ENCODE measurements around the gene RSAD2. TPM values are rescaled to one million over a fixed set of nuclear protein-coding genes. Genes with fewer than 3 reads are reported as not detected.

Gene RSAD2
- total and polyA plus RNA-seq, 9 of the 15 experiments (the other 6 are each of a cell fraction or from before 2014, with no cell fraction given) = 0.15 to 1.4 (median 0.28) TPM

DNA sequence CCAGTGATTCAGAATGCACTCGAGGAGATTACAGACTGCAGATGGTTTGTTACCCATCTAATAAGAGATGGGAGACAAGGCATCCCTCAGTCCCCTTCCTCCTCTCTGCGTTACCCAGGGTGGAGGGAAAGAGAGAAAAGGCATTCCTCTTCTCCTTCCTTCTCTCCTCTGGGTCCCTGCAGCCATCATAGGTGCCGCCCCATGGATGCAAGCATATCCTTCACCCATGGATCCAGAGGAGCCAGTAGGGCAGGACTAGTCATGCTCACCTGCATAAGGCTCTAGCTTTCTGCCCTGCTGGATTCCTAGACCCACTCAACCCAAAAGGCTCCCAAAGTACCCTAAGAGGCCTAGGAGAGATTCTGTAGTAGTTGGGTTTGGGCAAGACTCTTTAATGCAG is 32.3 kb upstream of the RSAD2 start (continued):
- no peak for TF ChIP-seq SRSF7 (optimal IDR thresholded peaks at IDR 0.05; ENCODE audit: low read depth, low read length)
- TF ChIP-seq LEF1 (IDR thresholded peaks at IDR 0.05) = no peak
- TF ChIP-seq, protein P1, sequence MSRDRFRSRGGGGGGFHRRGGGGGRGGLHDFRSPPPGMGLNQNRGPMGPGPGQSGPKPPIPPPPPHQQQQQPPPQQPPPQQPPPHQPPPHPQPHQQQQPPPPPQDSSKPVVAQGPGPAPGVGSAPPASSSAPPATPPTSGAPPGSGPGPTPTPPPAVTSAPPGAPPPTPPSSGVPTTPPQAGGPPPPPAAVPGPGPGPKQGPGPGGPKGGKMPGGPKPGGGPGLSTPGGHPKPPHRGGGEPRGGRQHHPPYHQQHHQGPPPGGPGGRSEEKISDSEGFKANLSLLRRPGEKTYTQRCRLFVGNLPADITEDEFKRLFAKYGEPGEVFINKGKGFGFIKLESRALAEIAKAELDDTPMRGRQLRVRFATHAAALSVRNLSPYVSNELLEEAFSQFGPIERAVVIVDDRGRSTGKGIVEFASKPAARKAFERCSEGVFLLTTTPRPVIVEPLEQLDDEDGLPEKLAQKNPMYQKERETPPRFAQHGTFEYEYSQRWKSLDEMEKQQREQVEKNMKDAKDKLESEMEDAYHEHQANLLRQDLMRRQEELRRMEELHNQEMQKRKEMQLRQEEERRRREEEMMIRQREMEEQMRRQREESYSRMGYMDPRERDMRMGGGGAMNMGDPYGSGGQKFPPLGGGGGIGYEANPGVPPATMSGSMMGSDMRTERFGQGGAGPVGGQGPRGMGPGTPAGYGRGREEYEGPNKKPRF (IDR thresholded peaks at IDR 0.05; ENCODE audit: low read depth, low read length) = no peak
- TF ChIP-seq HSF4 (CRISPR knock-in tag; IDR thresholded peaks at IDR 0.05; ENCODE audit: borderline replicate concordance) = no peak
- no peak for TF ChIP-seq CREB1 (IDR thresholded peaks at IDR 0.05)
- no peak for TF ChIP-seq CREB1 (CRISPR knock-in tag; IDR thresholded peaks at IDR 0.05)
- TF ChIP-seq BDP1 (IDR thresholded peaks at IDR 0.05; ENCODE audit: insufficient read depth, insufficient read length) = no peak
- TF ChIP-seq, protein P2, sequence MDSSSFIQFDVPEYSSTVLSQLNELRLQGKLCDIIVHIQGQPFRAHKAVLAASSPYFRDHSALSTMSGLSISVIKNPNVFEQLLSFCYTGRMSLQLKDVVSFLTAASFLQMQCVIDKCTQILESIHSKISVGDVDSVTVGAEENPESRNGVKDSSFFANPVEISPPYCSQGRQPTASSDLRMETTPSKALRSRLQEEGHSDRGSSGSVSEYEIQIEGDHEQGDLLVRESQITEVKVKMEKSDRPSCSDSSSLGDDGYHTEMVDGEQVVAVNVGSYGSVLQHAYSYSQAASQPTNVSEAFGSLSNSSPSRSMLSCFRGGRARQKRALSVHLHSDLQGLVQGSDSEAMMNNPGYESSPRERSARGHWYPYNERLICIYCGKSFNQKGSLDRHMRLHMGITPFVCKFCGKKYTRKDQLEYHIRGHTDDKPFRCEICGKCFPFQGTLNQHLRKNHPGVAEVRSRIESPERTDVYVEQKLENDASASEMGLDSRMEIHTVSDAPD (CRISPR knock-in tag; IDR thresholded peaks at IDR 0.05) = no peak
- TF ChIP-seq ZNF253 (CRISPR knock-in tag; conservative IDR thresholded peaks at IDR 0.05) = no peak
- TF ChIP-seq RBM15 (IDR thresholded peaks at IDR 0.05; ENCODE audit: insufficient read depth, low read length) = no peak
- TF ChIP-seq SMARCC2 (IDR thresholded peaks at IDR 0.05; ENCODE audit: low read depth) = no peak
- TF ChIP-seq, protein P3, sequence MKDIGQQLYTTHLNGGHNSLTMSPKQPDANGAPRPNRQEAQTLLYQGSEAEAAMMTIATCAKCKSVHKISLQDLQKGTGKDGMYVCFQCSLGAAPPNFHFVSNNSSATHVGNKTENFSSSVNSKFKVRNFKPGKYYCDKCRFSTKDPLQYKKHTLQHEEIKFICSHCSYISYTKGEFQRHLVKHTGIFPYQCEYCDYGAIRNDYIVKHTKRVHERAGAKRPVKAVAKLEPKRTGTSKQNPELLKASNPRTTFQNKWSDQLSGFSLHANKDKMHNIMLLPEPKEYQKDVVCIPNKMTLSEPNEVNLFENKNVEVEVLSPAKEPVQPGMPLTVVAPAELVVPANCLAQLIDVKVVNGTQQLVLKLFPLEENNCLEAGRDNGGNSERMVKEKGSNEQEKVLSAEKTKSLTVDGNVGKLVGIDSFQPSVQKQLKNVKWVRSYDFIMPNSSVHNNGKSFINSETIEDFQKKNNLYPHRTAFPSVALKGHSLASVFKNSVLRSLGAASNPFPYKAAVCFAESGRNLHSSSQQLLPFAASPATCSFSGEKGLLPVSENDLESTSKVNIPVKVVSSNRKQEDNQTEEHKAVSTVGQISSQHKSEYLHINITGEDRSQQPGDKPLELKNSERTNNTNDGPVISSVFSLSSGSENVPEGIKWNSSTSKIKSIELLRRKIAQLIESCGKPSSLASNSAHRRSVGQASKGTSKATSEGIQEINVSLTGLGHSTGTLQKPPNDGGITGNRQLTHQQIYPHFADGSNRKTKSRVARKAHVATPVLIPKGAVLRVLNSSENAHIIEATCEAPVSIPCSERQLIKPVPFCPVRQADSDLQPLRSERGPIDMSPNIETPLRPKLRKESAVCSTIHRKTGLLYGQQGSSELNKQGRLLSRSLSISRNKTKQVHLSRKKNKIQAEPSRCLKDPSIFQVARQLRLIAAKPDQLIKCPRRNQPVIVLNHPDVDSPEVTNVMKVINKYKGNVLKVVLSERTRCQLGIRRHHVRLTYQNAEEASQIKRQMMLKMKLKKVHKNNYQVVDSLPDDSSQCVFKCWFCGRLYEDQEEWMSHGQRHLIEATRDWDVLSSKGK (CRISPR knock-in tag; IDR thresholded peaks at IDR 0.05) = no peak
- TF ChIP-seq, protein P4, sequence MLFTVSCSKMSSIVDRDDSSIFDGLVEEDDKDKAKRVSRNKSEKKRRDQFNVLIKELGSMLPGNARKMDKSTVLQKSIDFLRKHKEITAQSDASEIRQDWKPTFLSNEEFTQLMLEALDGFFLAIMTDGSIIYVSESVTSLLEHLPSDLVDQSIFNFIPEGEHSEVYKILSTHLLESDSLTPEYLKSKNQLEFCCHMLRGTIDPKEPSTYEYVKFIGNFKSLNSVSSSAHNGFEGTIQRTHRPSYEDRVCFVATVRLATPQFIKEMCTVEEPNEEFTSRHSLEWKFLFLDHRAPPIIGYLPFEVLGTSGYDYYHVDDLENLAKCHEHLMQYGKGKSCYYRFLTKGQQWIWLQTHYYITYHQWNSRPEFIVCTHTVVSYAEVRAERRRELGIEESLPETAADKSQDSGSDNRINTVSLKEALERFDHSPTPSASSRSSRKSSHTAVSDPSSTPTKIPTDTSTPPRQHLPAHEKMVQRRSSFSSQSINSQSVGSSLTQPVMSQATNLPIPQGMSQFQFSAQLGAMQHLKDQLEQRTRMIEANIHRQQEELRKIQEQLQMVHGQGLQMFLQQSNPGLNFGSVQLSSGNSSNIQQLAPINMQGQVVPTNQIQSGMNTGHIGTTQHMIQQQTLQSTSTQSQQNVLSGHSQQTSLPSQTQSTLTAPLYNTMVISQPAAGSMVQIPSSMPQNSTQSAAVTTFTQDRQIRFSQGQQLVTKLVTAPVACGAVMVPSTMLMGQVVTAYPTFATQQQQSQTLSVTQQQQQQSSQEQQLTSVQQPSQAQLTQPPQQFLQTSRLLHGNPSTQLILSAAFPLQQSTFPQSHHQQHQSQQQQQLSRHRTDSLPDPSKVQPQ (CRISPR knock-in tag; IDR thresholded peaks at IDR 0.05; ENCODE audit: borderline replicate concordance) = no peak
- TF ChIP-seq, protein P5, sequence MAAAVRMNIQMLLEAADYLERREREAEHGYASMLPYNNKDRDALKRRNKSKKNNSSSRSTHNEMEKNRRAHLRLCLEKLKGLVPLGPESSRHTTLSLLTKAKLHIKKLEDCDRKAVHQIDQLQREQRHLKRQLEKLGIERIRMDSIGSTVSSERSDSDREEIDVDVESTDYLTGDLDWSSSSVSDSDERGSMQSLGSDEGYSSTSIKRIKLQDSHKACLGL (CRISPR knock-in tag; IDR thresholded peaks at IDR 0.05; ENCODE audit: borderline replicate concordance, poor library complexity, severe bottlenecking) = no peak
- no peak for TF ChIP-seq TOE1 (IDR thresholded peaks at IDR 0.05; ENCODE audit: borderline replicate concordance)
- TF ChIP-seq TOE1 (CRISPR knock-in tag; IDR thresholded peaks at IDR 0.05; ENCODE audit: borderline replicate concordance, low read depth) = no peak
- TF ChIP-seq SPI1 (IDR thresholded peaks at IDR 0.05; ENCODE audit: borderline replicate concordance, low read depth, low read length) = no peak
- TF ChIP-seq ZNF384 (IDR thresholded peaks at IDR 0.05; ENCODE audit: low read depth, low read length) = 0 out of 2 replicates have a peak, but pooled peaks have one; percentile 35
